Stimulated activated memory B cell treated with anti-CD40 and anti-IgM and Interleukin-4, amounts not matched to agents 10 μg/mL and 1 μg/mL and 100 μg/mL, for 72 hours (primary cell): ENCODE results near the gene DSCAM.
"Not testable (repeated sequence)": the region's sequence is repeated elsewhere in the genome, so short reads cannot be mapped to it uniquely, and the experiment has no call there.

ENCODE experiments used
- ATAC-seq: fragments of 150-1000 bp; cut with Tn5 transposase; 2 replicates; pipeline ENCODE4 v1.10.0; 2021
- H3K27ac Mint-ChIP-seq: one replicate; pipeline ENCODE4 v1.8.0; 2022; ENCODE audit warnings: mild to moderate bottlenecking, mixed read lengths
- H3K27me3 Mint-ChIP-seq: one replicate; pipeline ENCODE4 v1.8.0; 2022; ENCODE audit warnings: mixed read lengths
- H3K36me3 Mint-ChIP-seq: one replicate; pipeline ENCODE4 v1.8.0; 2022; ENCODE audit warnings: mixed read lengths
- H3K4me1 Mint-ChIP-seq: one replicate; pipeline ENCODE4 v1.8.0; 2022; ENCODE audit warnings: mixed read lengths
- H3K4me3 Mint-ChIP-seq: one replicate; pipeline ENCODE4 v1.8.0; 2022; ENCODE audit warnings: mild to moderate bottlenecking, moderate library complexity, mixed read lengths
- H3K9me3 Mint-ChIP-seq: one replicate; pipeline ENCODE4 v1.8.0; 2022; ENCODE audit warnings: mixed read lengths

Gene DSCAM, protein sequence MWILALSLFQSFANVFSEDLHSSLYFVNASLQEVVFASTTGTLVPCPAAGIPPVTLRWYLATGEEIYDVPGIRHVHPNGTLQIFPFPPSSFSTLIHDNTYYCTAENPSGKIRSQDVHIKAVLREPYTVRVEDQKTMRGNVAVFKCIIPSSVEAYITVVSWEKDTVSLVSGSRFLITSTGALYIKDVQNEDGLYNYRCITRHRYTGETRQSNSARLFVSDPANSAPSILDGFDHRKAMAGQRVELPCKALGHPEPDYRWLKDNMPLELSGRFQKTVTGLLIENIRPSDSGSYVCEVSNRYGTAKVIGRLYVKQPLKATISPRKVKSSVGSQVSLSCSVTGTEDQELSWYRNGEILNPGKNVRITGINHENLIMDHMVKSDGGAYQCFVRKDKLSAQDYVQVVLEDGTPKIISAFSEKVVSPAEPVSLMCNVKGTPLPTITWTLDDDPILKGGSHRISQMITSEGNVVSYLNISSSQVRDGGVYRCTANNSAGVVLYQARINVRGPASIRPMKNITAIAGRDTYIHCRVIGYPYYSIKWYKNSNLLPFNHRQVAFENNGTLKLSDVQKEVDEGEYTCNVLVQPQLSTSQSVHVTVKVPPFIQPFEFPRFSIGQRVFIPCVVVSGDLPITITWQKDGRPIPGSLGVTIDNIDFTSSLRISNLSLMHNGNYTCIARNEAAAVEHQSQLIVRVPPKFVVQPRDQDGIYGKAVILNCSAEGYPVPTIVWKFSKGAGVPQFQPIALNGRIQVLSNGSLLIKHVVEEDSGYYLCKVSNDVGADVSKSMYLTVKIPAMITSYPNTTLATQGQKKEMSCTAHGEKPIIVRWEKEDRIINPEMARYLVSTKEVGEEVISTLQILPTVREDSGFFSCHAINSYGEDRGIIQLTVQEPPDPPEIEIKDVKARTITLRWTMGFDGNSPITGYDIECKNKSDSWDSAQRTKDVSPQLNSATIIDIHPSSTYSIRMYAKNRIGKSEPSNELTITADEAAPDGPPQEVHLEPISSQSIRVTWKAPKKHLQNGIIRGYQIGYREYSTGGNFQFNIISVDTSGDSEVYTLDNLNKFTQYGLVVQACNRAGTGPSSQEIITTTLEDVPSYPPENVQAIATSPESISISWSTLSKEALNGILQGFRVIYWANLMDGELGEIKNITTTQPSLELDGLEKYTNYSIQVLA (N-terminal part only)

DNA sequence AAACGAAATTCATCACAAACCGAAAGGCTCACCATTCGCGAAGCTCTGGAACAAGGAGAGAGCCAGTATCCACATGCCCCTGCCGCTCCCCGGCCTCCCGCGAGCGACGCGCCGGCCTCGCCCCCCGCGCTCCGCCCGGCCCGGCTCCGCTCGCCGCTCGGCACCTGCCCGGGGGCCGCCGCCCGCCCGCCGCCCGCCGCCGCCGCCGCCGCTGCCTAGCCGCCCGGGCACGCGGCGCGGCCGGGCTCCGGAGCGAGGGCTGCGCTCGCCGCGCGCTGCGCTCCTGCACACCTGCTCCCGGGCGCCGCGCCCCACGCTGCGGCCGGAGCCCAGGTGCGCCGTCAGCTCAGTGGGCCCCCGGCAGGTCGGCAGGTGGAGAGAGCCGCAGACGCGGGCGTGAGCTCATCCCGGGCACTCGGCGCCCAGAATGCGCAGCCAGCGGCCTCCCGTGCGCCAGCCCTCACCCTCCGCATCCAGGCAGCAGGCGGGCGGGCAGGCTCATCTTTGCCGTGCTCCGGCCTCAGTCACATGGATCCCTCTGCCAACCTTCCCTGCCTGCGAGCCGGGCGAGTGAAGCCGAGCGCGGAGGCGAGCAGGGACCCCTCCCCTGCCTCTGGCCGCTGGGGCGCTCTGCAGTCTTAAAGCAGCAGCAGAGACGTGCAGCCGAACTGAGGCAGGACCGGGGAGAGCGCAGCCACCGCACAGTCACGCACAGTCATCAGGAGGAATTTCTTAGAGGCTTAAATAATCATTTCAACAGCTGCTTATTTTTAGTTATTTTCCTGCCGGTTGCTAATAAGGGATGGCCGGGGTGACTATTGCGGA, at the start of gene DSCAM:
TSS of gene DSCAM (minus strand) at position 572 of the 825 bp plus-strand sequence. CDS start at position 75, 497 bp downstream.
- no peak within 1 kb of the TSS for H3K27ac Mint-ChIP-seq
- no peak within 1 kb of the TSS for H3K4me3 Mint-ChIP-seq
- H3K36me3 Mint-ChIP-seq, result no peaks in the 10 kb centered on the region
- no peak for ATAC-seq
- H3K4me1 Mint-ChIP-seq, result no peaks in the 10 kb centered on the region
- H3K9me3 Mint-ChIP-seq, result no peaks in the 10 kb centered on the region
- H3K27me3 Mint-ChIP-seq, result peaks cover 21% of the 10 kb centered on the region

DNA sequence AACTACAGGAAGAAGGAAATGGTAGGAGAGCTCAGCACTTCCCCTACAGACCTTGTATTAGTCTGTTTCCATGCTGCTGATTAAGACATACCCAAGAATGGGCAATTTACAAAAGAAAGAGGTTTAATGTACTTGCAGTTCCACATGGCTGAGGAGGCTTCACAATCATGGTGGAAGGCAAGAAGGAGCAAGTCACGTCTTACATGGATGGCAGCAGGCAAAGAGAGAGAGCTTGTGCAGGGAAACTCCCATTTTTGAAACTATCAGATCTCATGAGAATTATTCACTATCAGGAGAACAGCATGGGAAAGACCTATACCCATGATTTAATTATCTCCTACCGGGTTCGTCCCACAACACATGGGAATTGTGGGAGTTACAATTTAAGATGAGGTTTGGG, 48.7 kb upstream of the DSCAM start:
- not testable (repeated sequence) for H3K27ac Mint-ChIP-seq, H3K27me3 Mint-ChIP-seq, H3K4me3 Mint-ChIP-seq, H3K36me3 Mint-ChIP-seq, ATAC-seq, H3K4me1 Mint-ChIP-seq
- peaks cover 23% of the 10 kb centered on the region for H3K9me3 Mint-ChIP-seq

DNA sequence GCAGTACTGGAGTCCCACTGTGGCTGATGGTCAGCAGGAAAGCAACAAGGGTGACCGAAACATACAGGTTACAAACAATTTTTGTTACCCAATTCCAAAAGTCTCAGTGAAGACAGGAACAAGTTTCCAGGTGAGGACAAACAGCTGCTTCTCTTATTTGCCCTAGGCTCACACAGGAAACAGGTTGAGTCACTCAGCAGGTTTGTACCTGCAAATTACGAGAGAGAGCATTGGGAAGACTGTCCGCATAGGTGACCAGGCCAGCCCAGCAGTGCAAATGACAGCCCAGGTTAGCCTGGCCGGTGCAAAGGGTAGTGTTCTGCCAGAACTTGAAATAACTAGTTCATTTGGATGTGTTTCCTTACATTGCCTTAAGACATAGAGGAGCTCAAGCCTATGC, 40.0 kb upstream of the DSCAM start:
- Mint-ChIP-seq H3K4me1 (no peaks in the 10 kb centered on the region), H3K27me3 (no peaks in the 10 kb centered on the region), H3K27ac (no peak overlapping the region), H3K4me3 (no peak overlapping the region), H3K36me3 (no peaks in the 10 kb centered on the region), H3K9me3 (no peaks in the 10 kb centered on the region)
- no peak for ATAC-seq

DNA sequence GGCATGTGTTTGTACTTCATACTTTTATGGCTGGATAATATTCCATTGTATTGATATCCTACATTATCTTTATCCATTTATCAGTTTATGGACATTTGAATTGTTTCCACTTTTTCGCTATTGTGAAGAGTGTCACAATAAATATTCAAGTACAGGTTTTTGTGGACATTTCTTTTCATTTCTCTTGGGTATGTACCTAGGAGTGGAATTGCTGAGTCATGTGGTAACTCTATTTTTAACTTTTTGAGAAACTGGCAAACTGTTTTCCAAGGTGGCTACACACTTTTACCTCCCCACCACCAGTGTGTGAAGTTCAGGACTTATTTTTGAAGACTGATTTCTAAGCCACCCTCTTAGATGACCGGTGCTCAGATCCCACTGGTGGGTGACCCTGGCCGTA, 39.0 kb upstream of the DSCAM start:
- Mint-ChIP-seq H3K4me1 (no peaks in the 10 kb centered on the region), H3K27me3 (no peaks in the 10 kb centered on the region), H3K27ac (no peak overlapping the region), H3K4me3 (no peak overlapping the region), H3K36me3 (no peaks in the 10 kb centered on the region), H3K9me3 (no peaks in the 10 kb centered on the region)
- no peak for ATAC-seq

DNA sequence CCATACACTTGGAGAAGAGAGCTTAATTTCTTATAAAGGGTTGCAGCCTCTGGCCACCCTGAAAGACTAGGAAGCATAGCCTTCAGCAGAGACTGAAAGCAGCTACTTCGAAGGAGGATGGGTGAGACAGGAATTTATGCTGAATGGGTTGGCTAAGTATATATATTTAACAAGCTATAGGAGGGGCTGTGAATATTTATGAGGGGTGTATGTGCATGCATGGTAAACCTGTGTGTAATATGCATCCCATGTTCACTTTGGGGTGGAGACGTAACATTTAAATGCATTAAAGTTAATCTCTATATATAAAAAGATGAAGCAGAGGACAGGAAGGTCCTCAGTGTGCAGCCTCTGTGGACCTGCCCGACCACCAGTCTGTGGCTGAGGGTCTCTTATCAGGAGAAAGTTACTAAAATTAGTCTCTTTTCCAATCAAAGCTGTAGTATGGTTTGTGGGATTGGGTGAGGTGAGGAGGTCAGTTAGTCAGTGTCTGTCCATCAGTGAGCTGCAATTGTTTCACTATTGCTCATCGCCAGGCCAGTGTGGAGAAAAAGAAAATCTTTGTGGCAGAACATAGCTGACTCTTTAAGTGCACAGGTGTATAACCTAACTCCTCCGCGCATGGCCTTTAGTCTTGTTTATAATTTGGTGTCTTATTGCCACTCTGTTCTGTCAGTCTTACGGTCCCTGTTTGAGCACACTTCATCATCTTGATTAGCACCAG, 35.4 kb upstream of the DSCAM start:
- no peaks in the 10 kb centered on the region for H3K4me1 Mint-ChIP-seq
- H3K9me3 Mint-ChIP-seq, result peaks cover 2% of the 10 kb centered on the region
- H3K27ac Mint-ChIP-seq, result no peak overlapping the region
- H3K36me3 Mint-ChIP-seq, result no peaks in the 10 kb centered on the region
- no peaks in the 10 kb centered on the region for H3K27me3 Mint-ChIP-seq
- no peak overlapping the region for H3K4me3 Mint-ChIP-seq
- ATAC-seq, result no peak

DNA sequence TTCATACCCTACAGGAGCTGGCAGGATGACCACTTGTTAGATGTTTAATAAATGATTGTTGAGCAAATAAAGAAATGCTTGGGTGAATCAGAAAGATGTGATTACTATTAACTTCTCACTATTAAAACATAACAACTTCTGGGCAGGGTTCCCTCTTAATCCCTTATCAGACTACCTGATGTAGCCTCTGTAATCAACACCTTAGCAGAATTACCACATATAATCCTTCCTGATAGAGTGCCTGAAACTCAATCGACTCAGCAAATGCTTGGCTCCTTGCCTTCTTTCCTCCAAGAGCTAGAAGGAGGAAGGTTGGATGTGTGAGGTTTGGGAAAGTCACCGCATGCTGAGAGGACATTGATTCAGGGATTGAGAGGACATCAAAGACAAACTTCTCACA, 34.8 kb upstream of the DSCAM start:
- no peaks in the 10 kb centered on the region for H3K36me3 Mint-ChIP-seq
- peaks cover 3% of the 10 kb centered on the region for H3K9me3 Mint-ChIP-seq
- no peak overlapping the region for H3K27ac Mint-ChIP-seq
- H3K4me3 Mint-ChIP-seq, result no peak overlapping the region
- H3K27me3 Mint-ChIP-seq, result no peaks in the 10 kb centered on the region
- no peak for ATAC-seq
- no peaks in the 10 kb centered on the region for H3K4me1 Mint-ChIP-seq

DNA sequence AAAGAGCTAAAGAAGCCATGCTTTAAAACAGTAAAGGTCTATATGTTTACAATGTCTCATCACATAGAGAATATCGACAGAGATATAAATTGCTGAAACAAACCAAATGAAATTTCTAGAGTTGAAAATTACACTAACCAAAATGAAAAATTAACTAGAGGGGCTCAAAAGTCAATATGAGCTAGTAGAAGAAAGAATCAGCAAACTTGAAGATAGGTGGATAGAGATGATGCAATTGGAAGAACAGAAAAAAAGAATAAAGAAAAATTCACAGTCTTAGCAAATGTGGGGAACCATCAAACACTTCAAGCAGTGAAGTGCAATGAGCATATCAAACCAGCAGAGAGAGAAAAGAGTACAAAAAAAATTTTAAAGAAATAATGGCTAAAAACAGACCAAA, 24.1 kb upstream of the DSCAM start:
- Mint-ChIP-seq H3K4me1 (no peaks in the 10 kb centered on the region), H3K4me3 (no peak overlapping the region), H3K36me3 (peaks cover 7% of the 10 kb centered on the region), H3K9me3 (peaks cover 25% of the 10 kb centered on the region), H3K27me3 (no peaks in the 10 kb centered on the region), H3K27ac (no peak overlapping the region)
- no peak for ATAC-seq

DNA sequence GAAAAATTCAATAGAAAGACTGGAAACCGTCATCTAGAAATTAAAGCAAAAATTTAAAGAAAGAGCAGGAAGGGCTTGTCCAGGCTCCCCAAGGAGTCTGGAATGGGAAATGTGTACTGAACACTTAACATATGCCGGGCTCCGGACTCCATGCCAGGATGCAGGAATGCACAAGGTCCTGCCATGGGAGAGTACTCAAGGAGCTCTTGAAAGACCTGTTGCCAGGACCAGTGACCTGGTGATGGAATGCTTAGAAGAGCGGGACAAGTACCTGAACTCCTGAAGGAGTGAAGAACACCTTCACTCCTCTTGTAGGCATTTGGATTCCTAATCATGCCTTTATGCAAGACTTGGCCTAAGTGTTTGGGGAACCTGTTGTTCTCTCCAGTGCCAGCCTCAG, 16.9 kb upstream of the DSCAM start:
- Mint-ChIP-seq H3K4me1 (no peaks in the 10 kb centered on the region), H3K27me3 (no peaks in the 10 kb centered on the region), H3K36me3 (no peaks in the 10 kb centered on the region), H3K4me3 (no peak overlapping the region), H3K9me3 (peaks cover 3% of the 10 kb centered on the region), H3K27ac (no peak overlapping the region)
- no peak for ATAC-seq

DNA sequence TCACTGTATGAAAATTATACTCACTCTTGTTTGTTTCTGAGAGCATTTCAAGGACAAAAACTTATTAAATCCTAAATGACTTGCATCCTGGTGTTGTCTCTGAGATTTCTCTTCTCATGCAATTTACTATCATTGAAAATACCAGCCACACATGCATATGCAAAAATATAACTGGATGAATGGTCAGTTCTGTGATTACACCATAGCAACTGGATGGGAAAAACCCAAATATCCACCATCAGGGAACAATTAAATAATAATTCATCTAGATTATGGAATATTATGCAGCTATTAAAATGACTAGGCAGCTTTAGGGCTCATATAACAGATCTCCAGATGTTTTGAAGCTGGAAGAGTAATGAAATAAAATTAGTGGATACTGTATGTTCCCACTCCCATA, 11.6 kb upstream of the DSCAM start:
- no peak overlapping the region for H3K4me3 Mint-ChIP-seq
- peaks cover 16% of the 10 kb centered on the region for H3K9me3 Mint-ChIP-seq
- ATAC-seq, result no peak
- H3K4me1 Mint-ChIP-seq, result no peaks in the 10 kb centered on the region
- no peak overlapping the region for H3K27ac Mint-ChIP-seq
- no peaks in the 10 kb centered on the region for H3K27me3 Mint-ChIP-seq
- H3K36me3 Mint-ChIP-seq, result no peaks in the 10 kb centered on the region

DNA sequence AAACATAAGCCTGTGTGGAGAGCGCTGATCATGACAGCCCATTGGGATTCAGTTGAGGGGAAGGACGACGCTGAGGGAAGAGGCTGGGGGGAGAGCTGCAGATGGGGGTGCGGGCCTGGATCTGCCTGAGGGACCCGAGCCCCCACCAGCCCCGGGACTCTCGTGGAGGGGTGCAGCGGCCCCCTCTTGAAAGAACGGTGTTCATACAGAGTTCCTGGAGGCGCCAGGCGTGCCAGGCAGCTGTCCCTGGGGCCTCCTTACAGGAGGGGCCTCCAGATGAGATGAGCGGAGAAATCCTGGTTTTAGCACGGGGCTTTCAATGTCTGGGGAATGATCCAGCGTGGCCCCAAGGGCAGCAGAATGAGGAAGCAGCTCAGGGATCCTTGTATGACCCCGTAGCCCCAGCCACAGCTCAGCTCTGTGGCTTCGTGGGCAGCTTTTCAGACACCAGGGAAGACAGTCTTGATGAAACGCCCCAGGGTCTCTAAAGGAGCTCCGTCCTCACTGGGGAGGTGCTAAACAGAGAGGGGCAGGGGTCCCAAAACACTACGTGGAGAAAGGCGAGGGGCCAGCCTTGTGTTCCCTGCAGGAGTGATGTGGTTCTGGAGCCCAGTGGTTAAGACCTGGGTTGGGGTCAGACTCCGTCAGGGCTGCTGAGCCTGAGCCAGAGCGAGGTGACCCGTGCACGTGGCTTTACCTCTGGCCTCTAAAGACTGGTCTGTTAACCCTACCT, 7.2 kb upstream of the DSCAM start:
- no peaks in the 10 kb centered on the region for H3K27me3 Mint-ChIP-seq
- no peak overlapping the region for H3K4me3 Mint-ChIP-seq
- no peaks in the 10 kb centered on the region for H3K36me3 Mint-ChIP-seq
- H3K4me1 Mint-ChIP-seq, result no peaks in the 10 kb centered on the region
- no peak overlapping the region for H3K27ac Mint-ChIP-seq
- H3K9me3 Mint-ChIP-seq, result peaks cover 13% of the 10 kb centered on the region
- no peak for ATAC-seq

DNA sequence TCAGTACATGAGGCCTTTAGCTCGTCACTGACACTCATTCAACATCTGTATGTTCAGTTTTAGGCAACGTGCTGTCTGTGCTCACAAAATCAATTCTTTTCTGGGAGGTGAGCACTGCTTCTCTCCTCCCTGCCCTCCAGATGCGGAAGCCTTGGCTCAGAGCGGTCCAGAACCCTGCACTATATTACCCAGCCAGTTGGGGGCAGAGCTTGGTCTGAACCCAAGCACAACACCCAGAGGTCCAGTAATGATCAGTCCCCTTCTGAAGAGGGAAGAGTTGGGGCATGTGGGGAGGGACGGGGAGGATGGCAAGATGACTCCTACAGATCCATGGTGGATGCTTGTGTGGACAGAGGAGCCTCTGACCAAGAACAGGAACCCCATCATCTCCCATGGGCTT, 5.6 kb upstream of the DSCAM start:
- H3K4me3 Mint-ChIP-seq, result no peak overlapping the region
- no peaks in the 10 kb centered on the region for H3K27me3 Mint-ChIP-seq
- no peak overlapping the region for H3K27ac Mint-ChIP-seq
- peaks cover 10% of the 10 kb centered on the region for H3K9me3 Mint-ChIP-seq
- no peaks in the 10 kb centered on the region for H3K36me3 Mint-ChIP-seq
- no peak for ATAC-seq
- no peaks in the 10 kb centered on the region for H3K4me1 Mint-ChIP-seq

DNA sequence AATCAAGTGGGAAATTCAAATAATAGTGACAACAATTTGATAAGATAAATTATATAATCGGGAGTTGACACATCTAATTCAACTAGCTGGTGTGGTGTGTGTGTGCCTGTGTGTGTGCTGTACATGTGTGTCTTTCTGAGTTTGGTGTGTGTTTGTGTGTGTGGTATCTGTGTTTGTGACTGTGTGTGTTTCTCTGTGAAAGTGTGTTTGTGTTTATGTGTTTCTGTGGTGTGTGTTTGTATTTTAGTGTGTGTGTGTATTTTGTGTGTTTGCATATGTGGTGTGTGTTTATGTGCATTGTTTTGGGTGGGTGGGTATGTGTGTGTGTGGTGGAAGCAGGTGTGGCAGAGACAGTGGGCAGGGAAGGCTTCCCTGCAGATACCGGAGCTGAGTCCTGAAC, 4.8 kb upstream of the DSCAM start:
- Mint-ChIP-seq H3K4me3 (no peak overlapping the region), H3K27me3 (no peaks in the 10 kb centered on the region), H3K36me3 (no peaks in the 10 kb centered on the region), H3K27ac (no peak overlapping the region), H3K4me1 (no peaks in the 10 kb centered on the region), H3K9me3 (peaks cover 4% of the 10 kb centered on the region)
- no peak for ATAC-seq

DNA sequence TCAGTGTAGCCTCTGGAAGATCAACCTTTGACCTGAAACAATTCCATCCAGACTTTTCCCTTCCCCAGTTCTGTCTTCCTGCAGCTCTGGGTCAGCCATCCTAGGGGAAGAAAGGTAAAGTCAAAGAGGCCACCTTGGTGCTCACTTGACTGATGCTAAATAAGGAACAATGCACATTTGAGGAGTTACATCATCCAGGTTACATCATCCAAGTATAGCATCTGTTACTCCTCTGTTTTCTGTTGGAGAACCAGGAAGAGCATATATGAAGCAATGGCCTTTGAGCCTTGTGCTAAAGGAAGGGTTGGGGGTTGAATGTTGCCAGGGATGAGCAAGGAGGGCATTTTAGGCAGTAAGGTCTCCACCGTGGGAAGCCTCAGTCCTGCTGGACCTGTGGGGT, 3.1 kb upstream of the DSCAM start:
- Mint-ChIP-seq H3K4me3 (no peak overlapping the region), H3K27ac (no peak overlapping the region), H3K9me3 (peaks cover 3% of the 10 kb centered on the region), H3K27me3 (peaks cover 8% of the 10 kb centered on the region), H3K36me3 (no peaks in the 10 kb centered on the region), H3K4me1 (no peaks in the 10 kb centered on the region)
- no peak for ATAC-seq

DNA sequence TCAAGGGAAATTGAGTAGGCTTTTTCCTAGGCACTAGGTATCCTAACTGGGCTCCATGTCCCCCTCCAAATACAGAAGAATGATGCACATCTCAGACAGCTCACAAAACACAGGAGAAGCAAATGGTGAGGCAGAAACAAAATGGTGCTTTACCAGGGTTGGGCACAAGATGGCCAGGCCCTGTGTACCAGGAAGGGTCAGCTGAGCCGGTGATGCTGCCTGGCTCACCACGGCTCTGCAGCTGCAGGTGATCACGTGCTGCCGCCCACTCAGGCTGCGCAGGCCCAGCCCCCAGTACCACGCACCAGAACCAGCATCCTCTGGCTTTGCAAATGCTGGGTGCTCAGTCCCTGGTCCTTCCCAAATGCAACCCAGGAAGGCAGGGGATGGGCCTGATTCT, 993 bp upstream of the DSCAM start:
- peaks cover 10% of the 10 kb centered on the region for H3K27me3 Mint-ChIP-seq
- H3K36me3 Mint-ChIP-seq, result no peaks in the 10 kb centered on the region
- no peaks in the 10 kb centered on the region for H3K9me3 Mint-ChIP-seq
- ATAC-seq, result no peak
- no peak overlapping the region for H3K4me3 Mint-ChIP-seq
- H3K27ac Mint-ChIP-seq, result no peak overlapping the region
- H3K4me1 Mint-ChIP-seq, result no peaks in the 10 kb centered on the region
